MG63 (cell line): ENCODE data around the gene UHMK1. TPM values are rescaled to one million over a fixed set of nuclear protein-coding genes. Genes with fewer than 3 reads are reported as not detected.
A peak's percentile ranks its signal among the peaks of the same experiment; 100 is the strongest.
"Not testable (repeated sequence)": the region's sequence is repeated elsewhere in the genome, so short reads cannot be mapped to it uniquely, and the experiment has no call there.

Experiments
- DNase-seq: peaks from one replicate; pipeline ENCODE4 v3.0.0-alpha.2; 2020
- H3K27me3 ChIP-seq: fragments of 250-450 bp; sonication (Bioruptor Pico); 2 replicates; pipeline ENCODE4 v1.5.1; 2020; ENCODE audit warnings: mild to moderate bottlenecking, moderate library complexity
- H3K36me3 ChIP-seq: fragments of 250-450 bp; sonication (Bioruptor Pico); 2 replicates; pipeline ENCODE4 v1.5.1; 2020; ENCODE audit warnings: mild to moderate bottlenecking, moderate library complexity
- H3K4me3 ChIP-seq: fragments of 250-450 bp; sonication (Bioruptor Pico); 2 replicates; pipeline ENCODE4 v1.5.1; 2020; ENCODE audit warnings: mild to moderate bottlenecking, moderate library complexity
- H3K9me3 ChIP-seq: fragments of 250-450 bp; sonication (Bioruptor Pico); 2 replicates; pipeline ENCODE4 v1.5.1; 2020; ENCODE audit warnings: mild to moderate bottlenecking, moderate library complexity
- total RNA-seq: library from RNA; depleted of rRNA; stranded (reverse); fragments of >200 nt; shearing (Covaris generic); gene quantifications from 2 replicates; pipeline ENCODE4 v1.2.3, GENCODE V29; 2014; ENCODE audit warnings: low replicate concordance

The UHMK1 gene
- total RNA-seq, 1 experiment from 2014 or later: 42.8 TPM

GRCh38 chr1:162551969-162552683, 54.5 kb downstream of the UHMK1 start:
- Histone ChIP-seq H3K27me3 (no peaks in the 10 kb centered on the region), H3K4me3 (no peak overlapping the region), H3K9me3 (peaks cover 4% of the 10 kb centered on the region), H3K36me3 (no peaks in the 10 kb centered on the region; the same call in 1 of the 2 replicates)
- DNase-seq: no peak

DNA sequence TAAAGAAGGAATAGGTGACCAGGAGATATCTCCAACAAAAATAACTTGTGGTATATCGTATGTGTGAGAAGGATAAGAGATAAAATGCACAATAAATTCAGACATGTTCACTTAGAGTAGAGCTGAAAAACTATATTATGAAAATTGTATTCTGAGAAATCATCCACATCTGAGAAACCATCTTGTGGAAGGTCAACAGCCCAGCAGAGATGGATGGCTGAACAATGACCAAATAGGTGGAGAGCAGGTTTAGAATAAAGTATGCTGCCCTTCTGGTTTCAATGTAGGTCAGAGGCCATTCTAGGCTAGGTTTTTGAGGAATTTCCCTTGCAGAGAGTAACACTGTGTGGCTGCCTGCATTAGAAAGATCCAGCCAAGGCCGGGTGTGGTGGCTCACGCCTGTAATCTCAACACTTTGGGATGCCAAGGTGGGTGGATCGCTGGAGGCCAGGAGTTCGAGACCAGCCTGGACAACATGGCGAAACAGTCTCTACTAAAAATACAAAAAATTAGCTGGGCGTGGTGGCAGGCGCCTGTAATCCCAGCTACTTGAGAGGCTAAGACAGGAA, 55.1 kb downstream of the UHMK1 start:
- no peaks in the 10 kb centered on the region for H3K27me3 ChIP-seq
- H3K9me3 ChIP-seq: no peaks in the 10 kb centered on the region
- H3K4me3 ChIP-seq: no peak overlapping the region
- no peaks in the 10 kb centered on the region for H3K36me3 ChIP-seq
- DNase-seq: no peak

- Histone ChIP-seq H3K4me3 (no peak overlapping the region), H3K9me3 (no peaks in the 10 kb centered on the region), H3K36me3 (no peaks in the 10 kb centered on the region), H3K27me3 (no peaks in the 10 kb centered on the region)
- no peak for DNase-seq
Measured at GRCh38 chr1:162554258-162554657, 56.6 kb downstream of the UHMK1 start.

DNA sequence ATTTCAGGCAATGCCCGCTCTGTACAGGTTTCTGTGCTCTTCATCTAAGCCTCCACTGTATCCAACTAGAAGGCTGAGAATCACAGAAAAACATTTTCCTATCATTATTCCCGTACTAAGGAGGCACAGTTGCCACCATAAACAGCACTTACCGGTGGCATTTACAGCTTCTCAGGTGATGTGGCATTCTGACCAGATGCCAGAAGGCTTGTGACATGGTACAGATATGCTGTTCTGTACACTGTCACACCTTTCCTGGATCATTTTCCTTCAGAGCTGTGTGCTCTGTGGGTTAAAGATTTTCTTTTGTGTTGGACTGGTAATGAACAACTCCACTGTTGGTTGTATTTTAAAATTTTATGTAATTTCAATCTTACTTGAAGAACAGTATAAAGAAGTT, 59.9 kb downstream of the UHMK1 start:
- Histone ChIP-seq H3K9me3 (no peaks in the 10 kb centered on the region), H3K36me3 (0 out of 2 replicates have a peak, but pooled peaks cover 2% of the 10 kb centered on the region), H3K4me3 (no peak overlapping the region), H3K27me3 (no peaks in the 10 kb centered on the region)
- no peak for DNase-seq

GRCh38 chr1:162560303-162561036, 62.9 kb downstream of the UHMK1 start:
- Histone ChIP-seq H3K36me3 (peaks cover 28% of the 10 kb centered on the region), H3K9me3 (no peaks in the 10 kb centered on the region)

DNA sequence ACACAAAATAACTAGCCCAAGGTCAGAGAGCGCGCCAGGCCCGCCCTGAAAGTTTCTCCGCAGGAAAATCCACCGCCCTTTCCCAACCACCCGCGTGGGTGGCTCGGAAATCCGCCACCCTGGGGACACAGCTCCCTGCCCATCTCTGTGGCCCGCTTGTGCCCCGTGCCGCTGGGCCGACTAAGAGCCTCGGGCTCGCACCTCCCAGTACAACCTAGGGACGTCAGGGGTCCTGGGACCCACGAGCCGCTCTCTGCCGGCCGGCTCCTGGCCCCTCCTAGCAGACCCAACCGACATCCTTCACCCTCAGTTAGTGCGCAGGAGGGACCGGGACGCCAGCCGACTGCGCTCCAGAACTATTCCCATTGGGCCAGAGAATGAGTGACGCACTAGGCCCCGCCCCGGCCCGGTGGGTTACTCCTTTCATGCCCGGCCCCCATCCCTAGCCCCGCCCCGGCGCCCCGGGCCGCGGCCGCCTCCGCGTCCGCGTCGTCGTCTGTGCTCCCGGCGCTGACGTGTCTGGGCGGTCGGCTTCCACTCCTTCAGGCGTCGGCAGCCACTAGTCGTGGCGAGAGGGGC, 63.5 kb downstream of the UHMK1 start:
- peaks cover 35% of the 10 kb centered on the region for H3K36me3 ChIP-seq
- H3K27me3 ChIP-seq: no peaks in the 10 kb centered on the region
- H3K4me3 ChIP-seq: peak overlapping the region; percentile 86
- peak; percentile 99 for DNase-seq
- H3K9me3 ChIP-seq: no peaks in the 10 kb centered on the region

More at GRCh38 chr1:162560303-162561036, 62.9 kb downstream of the UHMK1 start:
- peak overlapping the region; percentile 86 for H3K4me3 ChIP-seq
- no peaks in the 10 kb centered on the region for H3K27me3 ChIP-seq
- DNase-seq: no peak

DNA sequence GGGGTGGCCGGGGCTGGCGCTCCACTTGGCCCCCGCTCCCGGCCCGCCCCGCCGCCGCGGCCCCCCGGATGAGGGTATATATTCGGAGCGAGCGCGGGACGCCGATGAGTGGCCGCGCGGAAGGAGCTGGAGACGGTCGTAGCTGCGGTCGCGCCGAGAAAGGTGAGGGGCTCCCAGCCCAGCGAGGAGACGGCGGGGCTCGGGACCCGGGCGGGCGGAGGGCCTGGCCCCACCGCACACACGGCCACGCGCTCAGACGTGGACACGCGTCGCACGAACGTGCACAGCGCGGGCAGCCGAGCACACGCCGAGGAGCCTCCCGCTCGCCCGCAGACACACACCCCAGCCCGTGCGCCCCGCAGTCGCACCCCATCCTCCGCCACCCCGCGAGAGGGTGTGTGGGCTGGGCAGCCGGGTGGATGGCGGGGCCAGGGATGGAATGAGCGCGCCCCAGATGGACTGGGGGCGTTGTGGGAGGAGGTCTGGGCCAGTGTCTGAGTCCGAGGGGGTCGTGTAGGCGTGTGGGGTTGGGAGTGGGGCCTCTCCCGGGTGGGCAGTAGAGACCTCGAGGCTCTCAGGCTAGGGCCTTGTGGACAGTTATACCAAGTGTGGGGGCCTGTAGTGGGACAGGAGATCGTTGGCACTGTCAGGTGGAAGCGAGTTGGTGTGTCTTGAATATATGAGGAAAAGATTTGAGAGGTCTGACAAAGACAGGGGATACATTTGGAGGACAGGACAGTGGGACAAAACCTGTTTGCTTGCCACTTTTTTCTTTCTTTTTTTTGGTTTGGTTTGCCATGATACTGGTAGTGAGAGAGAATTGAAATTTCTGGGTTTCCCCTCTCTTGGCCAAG, 64.2 kb downstream of the UHMK1 start, which contains the start of gene UAP1:
Gene UAP1 (plus strand): TSS at position 107 of the 854 bp plus-strand sequence. CDS start 4,347 bp downstream, outside the sequence.
- H3K9me3 ChIP-seq: no peaks in the 10 kb centered on the region
- no peaks in the 10 kb centered on the region for H3K27me3 ChIP-seq
- peaks cover 42% of the 10 kb centered on the region for H3K36me3 ChIP-seq
- DNase-seq: no peak
- peak within 1 kb of the TSS; percentile 86 for H3K4me3 ChIP-seq

GRCh38 chr1:162562470-162562828, 64.8 kb downstream of the UHMK1 start:
- H3K36me3 ChIP-seq: peaks cover 48% of the 10 kb centered on the region
- no peaks in the 10 kb centered on the region for H3K27me3 ChIP-seq
- DNase-seq: peak; percentile 66
- H3K9me3 ChIP-seq: no peaks in the 10 kb centered on the region
- peak overlapping the region; percentile 86 for H3K4me3 ChIP-seq

GRCh38 chr1:162564762-162565218, 67.2 kb downstream of the UHMK1 start:
- DNase-seq: no peak
- Histone ChIP-seq H3K4me3 (peak overlapping the region; percentile 86), H3K27me3 (no peaks in the 10 kb centered on the region), H3K36me3 (peaks cover 72% of the 10 kb centered on the region), H3K9me3 (no peaks in the 10 kb centered on the region)

- Histone ChIP-seq H3K36me3 (peaks cover 78% of the 10 kb centered on the region), H3K27me3 (no peaks in the 10 kb centered on the region)
- no peak for DNase-seq
Measured at GRCh38 chr1:162565460-162565859, 67.8 kb downstream of the UHMK1 start.

GRCh38 chr1:162566870-162567269, 69.3 kb downstream of the UHMK1 start:
- DNase-seq: no peak
- H3K27me3 ChIP-seq: no peaks in the 10 kb centered on the region
- H3K9me3 ChIP-seq: no peaks in the 10 kb centered on the region
- H3K36me3 ChIP-seq: peaks cover 92% of the 10 kb centered on the region
- no peak overlapping the region; the same call in 1 of the 2 replicates for H3K4me3 ChIP-seq

More at GRCh38 chr1:162565460-162565859, 67.8 kb downstream of the UHMK1 start:
- Histone ChIP-seq H3K9me3 (no peaks in the 10 kb centered on the region), H3K4me3 (peak overlapping the region; percentile 86)

DNA sequence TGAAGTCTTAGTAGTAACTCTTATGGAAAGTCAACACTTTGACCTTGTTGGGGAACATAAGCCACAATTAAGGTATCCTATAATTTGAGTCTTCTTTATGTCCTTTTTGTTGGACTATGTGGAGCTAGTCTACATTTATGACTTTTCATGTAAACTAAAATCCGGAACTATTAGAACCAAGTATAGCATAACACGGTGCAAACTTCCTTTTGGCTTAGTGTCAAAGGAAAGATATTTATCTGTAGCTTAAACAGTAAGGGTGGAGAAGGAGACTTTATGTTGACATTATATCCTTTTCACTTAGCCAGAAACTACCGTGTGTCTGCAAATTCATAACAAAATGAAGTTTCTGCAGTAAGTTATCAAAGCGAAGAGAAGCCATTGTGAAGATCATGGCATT, 71.2 kb downstream of the UHMK1 start:
- no peak for DNase-seq
- Histone ChIP-seq H3K36me3 (peaks cover 97% of the 10 kb centered on the region), H3K4me3 (no peak overlapping the region), H3K27me3 (no peaks in the 10 kb centered on the region), H3K9me3 (no peaks in the 10 kb centered on the region)

DNA sequence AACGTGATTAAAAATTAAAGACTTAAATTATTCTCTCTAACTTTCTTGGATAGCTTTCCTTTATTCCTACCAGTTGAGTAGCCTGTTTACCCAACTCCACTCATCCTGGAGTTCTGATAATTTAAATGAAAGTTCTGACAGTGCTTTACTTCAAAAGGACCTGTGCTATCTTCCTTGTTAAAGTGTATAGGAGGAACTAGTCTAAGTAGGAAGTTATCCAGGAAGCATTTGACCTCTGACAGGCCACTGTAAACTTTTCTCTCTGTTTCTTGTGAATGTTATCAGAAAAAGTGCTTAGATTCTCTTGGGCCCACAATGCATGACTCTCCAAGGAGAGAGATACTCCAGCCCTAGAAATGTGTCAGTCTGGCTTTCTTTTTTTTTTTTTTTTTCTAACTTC, 73.1 kb downstream of the UHMK1 start:
- H3K36me3 ChIP-seq: peaks cover 94% of the 10 kb centered on the region
- no peak for DNase-seq
- no peak overlapping the region for H3K4me3 ChIP-seq
- H3K9me3 ChIP-seq: no peaks in the 10 kb centered on the region
- H3K27me3 ChIP-seq: no peaks in the 10 kb centered on the region

DNA sequence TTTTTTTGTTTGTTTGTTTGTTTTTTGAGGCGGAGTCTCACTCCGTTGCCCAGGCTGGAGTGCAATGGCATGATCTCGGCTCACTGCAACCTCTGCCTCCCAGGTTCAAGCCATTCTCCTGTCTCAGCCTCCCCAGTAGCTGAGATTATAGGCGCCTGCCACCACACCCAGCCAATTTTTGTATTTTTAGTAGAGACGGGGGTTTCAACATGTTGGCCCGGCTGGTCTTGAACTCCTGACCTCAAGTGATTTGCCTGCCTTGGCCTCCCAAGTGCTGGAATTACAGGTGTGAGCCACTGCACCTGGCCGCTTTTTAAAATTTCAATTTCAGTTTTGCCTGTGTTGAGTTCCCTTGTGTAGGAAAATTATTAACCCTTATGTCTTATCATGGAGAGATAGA, 73.5 kb downstream of the UHMK1 start:
- DNase-seq, H3K9me3 ChIP-seq, H3K27me3 ChIP-seq, H3K4me3 ChIP-seq: not testable (repeated sequence)
- peaks cover 94% of the 10 kb centered on the region for H3K36me3 ChIP-seq

DNA sequence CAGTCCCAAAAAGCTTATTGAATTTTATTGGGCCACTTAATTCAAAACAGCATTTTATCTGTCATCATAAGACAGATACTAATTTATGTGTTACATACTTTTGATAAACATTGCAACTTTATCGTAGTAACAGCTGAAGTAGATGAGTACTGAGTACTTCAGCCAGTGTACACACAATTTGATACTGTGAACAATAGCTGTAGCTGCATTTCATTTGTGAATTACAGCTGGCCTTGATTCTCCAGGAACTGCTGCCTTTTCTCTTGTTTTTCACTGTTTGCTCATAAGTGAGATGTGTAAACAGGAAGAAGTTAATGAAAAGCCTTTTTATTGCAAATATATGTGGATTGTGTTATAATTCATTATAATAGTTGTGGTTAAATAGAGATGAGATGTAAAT, 74.1 kb downstream of the UHMK1 start:
- H3K36me3 ChIP-seq: peaks cover 94% of the 10 kb centered on the region
- H3K4me3 ChIP-seq: no peak overlapping the region
- H3K9me3 ChIP-seq: no peaks in the 10 kb centered on the region
- H3K27me3 ChIP-seq: no peaks in the 10 kb centered on the region
- no peak for DNase-seq

GRCh38 chr1:162573136-162573535, 75.5 kb downstream of the UHMK1 start:
- Histone ChIP-seq H3K36me3 (peaks cover 93% of the 10 kb centered on the region), H3K4me3 (no peak overlapping the region), H3K9me3 (no peaks in the 10 kb centered on the region), H3K27me3 (no peaks in the 10 kb centered on the region)
- no peak for DNase-seq
